Muscle of leg (tissue), 11 donors: ENCODE data around the gene ATP6V0D1. TPM values are rescaled to one million over a fixed set of nuclear protein-coding genes. Genes with fewer than 3 reads are reported as not detected.

Experiments
- DNase-seq: peaks from one replicate; pipeline ENCODE4 v3.0.0; 2013
- H3K27ac ChIP-seq: one replicate; pipeline ENCODE4 v1.5.1; 2013; ENCODE audit warnings: mild to moderate bottlenecking, low read length, control low read depth
- H3K27me3 ChIP-seq: one replicate; pipeline ENCODE4 v1.6.1; 2013; ENCODE audit warnings: low read length; ENCODE audit not compliant: control insufficient read depth, insufficient read depth
- H3K36me3 ChIP-seq: one replicate; pipeline ENCODE4 v1.6.1; 2013; ENCODE audit warnings: low read length; ENCODE audit not compliant: control insufficient read depth, insufficient read depth
- H3K4me1 ChIP-seq: one replicate; pipeline ENCODE4 v1.6.1; 2013; ENCODE audit warnings: low read length; ENCODE audit not compliant: control insufficient read depth, insufficient read depth
- H3K4me3 ChIP-seq: one replicate; pipeline ENCODE4 v1.5.1; 2013; ENCODE audit warnings: low read length, control low read depth
- H3K9me3 ChIP-seq: replicated peaks from 2 replicates; pipeline ENCODE4 v1.6.1; 2013; ENCODE audit warnings: low read depth, low read length; ENCODE audit not compliant: control insufficient read depth
- WGBS: methylation state at CpG from one replicate; pipeline ENCODE4 v1.1.5; 2013; ENCODE audit warnings: missing lambda C conversion rate; ENCODE audit not compliant: insufficient coverage; 5-methylcytosine and 5-hydroxymethylcytosine counted together
- polyA plus RNA-seq, 8 donors: library from polyadenylated mRNA; unstranded; fragments of 120-200 nt; gene quantifications; one replicate each; pipeline versions ENCODE4 v1.2.1 to v1.2.3, GENCODE V29; 2013; ENCODE audit warnings: inconsistent platforms in 1 of 8, low replicate concordance in 1 of 8; ENCODE audit not compliant: insufficient read length in 8 of 8, insufficient read depth in 1 of 8
- total RNA-seq: library from RNA; stranded (reverse); fragments of 120-200 nt; gene quantifications from one replicate; pipeline ENCODE4 v1.2.4, GENCODE V29; 2013

The ATP6V0D1 gene
- total and polyA plus RNA-seq, 9 donors = 43.5 to 69.0 (median 66.2) TPM

DNA sequence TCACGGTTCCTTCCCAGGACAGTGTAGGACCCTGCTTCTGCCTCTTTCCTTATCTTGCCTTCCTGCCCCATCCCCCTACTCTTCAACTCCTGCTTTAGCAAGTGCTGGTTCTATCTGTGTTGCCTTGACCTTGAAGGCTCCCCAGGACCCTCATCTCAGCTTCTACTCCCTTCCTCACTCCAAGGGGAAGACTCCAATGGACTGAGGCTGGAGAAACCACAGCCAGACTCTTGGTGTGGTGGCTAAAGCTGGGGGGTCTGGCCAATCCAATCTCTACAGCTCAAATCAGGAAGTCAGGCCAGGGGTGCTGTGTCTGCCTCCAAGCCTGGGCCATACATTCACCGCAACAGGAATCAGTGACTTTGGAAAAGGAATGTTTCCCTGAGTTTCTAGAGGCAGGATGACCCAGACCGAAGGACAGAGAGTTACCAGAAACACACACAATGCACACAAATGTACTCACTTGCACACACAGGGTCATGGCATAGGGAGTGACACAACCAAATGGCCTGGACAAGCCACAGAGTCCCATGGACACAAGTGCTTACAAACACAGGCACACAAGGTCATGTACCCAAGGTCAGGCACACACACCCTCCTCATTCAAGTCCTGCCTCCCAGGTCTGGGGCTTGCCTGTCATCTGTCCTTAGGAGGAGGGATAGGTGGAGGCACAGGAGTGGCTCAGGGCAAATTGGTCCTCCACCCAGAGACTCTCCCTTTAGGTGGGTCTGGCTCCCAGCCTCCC, 51.7 kb downstream of the ATP6V0D1 start:
- Histone ChIP-seq H3K36me3 (no peaks in the 10 kb centered on the region), H3K27ac (no peak overlapping the region), H3K27me3 (peaks cover 50% of the 10 kb centered on the region), H3K9me3 (no peaks in the 10 kb centered on the region), H3K4me3 (no peak overlapping the region), H3K4me1 (peaks cover 72% of the 10 kb centered on the region)
- 92% methylated on average over 3 of the region's 3 CpGs for WGBS
- no peak for DNase-seq

- H3K27me3 ChIP-seq = peaks cover 48% of the 10 kb centered on the region
Observed at GRCh38 chr16:67428146-67428731, 52.7 kb downstream of the ATP6V0D1 start.

DNA sequence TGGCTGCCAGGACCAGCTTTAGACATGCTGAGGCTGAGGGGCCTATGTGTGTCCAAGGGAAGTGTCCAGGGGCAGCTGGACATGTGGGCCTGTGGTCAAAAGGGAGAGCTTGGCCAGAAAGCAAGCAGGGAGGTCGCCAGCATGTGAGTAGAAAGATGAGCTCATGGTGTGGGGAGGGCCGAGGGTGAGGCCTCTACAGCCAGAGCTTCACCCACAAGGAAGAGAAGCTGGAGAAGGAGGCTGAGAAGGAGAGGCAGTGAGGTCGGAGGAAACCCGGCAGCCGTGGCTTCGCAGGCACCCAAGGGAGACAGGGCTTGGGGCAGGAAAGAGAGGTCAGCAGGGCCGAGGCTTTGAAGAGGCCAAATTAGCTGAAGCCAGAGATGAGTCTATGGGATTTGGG, 54.0 kb downstream of the ATP6V0D1 start:
- Histone ChIP-seq H3K36me3 (no peaks in the 10 kb centered on the region), H3K27me3 (peaks cover 45% of the 10 kb centered on the region), H3K4me3 (no peak overlapping the region), H3K27ac (peak overlapping the region; percentile 62), H3K9me3 (no peaks in the 10 kb centered on the region), H3K4me1 (peaks cover 70% of the 10 kb centered on the region)
- peak; percentile 80 for DNase-seq
- 44% methylated on average over 6 of the region's 7 CpGs for WGBS

More at GRCh38 chr16:67428146-67428731, 52.7 kb downstream of the ATP6V0D1 start:
- Histone ChIP-seq H3K4me1 (peaks cover 78% of the 10 kb centered on the region), H3K9me3 (no peaks in the 10 kb centered on the region), H3K36me3 (no peaks in the 10 kb centered on the region), H3K27ac (no peak overlapping the region), H3K4me3 (no peak overlapping the region)
- WGBS = 34% methylated on average over 8 of the region's 11 CpGs
- peak; percentile 73 for DNase-seq

DNA sequence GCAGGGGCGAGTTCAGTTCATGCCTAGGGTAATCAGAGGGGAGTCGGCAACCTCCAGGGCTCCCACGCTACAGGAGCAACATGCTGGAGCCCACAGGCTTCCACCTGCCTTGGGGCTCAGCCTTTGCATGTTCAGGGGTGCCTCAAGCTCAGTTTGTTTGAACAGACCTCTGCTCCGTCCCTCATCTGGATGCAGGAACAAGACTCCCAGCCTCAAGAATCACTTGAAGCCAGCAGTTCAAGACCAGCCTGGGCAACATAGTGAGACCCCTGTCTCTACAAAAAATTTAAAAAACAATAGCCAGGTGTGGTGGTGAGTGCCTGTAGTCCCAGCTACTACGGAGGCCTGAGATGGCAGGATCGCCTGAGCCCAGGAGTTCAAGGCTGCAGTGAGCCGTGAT, 54.9 kb downstream of the ATP6V0D1 start:
- peaks cover 64% of the 10 kb centered on the region for H3K4me1 ChIP-seq
- peaks cover 39% of the 10 kb centered on the region for H3K27me3 ChIP-seq
- 78% methylated on average over 5 of the region's 7 CpGs for WGBS
- no peak for DNase-seq
- H3K4me3 ChIP-seq = no peak overlapping the region
- no peaks in the 10 kb centered on the region for H3K9me3 ChIP-seq
- peak overlapping the region; percentile 7 for H3K27ac ChIP-seq
- H3K36me3 ChIP-seq = no peaks in the 10 kb centered on the region

DNA sequence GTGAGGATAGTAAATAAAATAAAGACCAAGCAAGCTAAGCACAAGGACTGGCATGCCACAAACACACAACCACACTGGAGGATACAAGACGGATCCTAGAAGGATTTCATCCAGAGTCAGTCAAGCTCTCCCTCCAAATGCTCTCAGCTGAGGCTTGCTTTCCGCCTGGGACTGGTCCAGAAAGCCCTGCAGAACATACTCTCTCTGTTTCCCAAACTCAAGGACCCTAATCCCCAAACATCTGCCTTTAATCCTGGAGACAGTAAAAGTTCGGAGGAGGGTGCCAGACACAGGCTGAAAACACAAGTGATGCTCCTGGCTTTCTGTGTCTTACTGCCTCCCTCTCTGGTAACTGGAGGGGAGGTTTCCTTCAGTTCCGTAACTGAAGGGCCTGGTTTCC, 55.4 kb downstream of the ATP6V0D1 start:
- no CpG with 5 or more reads among the region's 4 CpGs for WGBS
- peaks cover 38% of the 10 kb centered on the region for H3K27me3 ChIP-seq

DNA sequence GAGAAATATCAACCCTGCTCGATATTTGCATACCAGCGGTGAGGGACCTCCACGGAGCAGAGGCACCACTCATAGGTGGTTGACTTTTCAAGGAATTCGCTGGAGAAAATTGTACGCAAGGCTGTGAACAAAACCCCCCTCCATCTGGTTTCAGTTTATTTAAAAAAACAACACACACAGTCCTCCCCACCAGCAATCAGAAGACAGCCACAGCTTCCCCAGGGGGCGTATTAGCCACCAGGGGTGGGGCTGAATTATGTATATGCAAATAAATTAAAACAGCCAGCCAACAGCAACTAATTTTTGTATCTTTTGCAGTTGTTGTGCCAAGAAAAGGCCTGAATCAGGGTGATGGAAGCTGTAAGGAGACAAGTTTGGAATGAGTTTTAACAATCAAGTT, 55.9 kb downstream of the ATP6V0D1 start:
- peak; percentile 71 for DNase-seq
- no CpG with 5 or more reads among the region's 6 CpGs for WGBS
- peaks cover 57% of the 10 kb centered on the region for H3K4me1 ChIP-seq
- H3K4me3 ChIP-seq = no peak overlapping the region
- H3K27ac ChIP-seq = no peak overlapping the region
- peaks cover 33% of the 10 kb centered on the region for H3K27me3 ChIP-seq
- H3K9me3 ChIP-seq = no peaks in the 10 kb centered on the region
- H3K36me3 ChIP-seq = no peaks in the 10 kb centered on the region

More for the DNA sequence above, 55.4 kb downstream of the ATP6V0D1 start:
- no peaks in the 10 kb centered on the region for H3K9me3 ChIP-seq
- DNase-seq = peak; percentile 78
- H3K27ac ChIP-seq = peak overlapping the region; percentile 42
- H3K36me3 ChIP-seq = no peaks in the 10 kb centered on the region
- no peak overlapping the region for H3K4me3 ChIP-seq
- peaks cover 62% of the 10 kb centered on the region for H3K4me1 ChIP-seq

- H3K27me3 ChIP-seq = peaks cover 25% of the 10 kb centered on the region
- H3K4me1 ChIP-seq = peaks cover 49% of the 10 kb centered on the region
- 58% methylated on average over 3 of the region's 5 CpGs for WGBS
- DNase-seq = no peak
- H3K9me3 ChIP-seq = no peaks in the 10 kb centered on the region
- H3K4me3 ChIP-seq = no peak overlapping the region
- H3K36me3 ChIP-seq = no peaks in the 10 kb centered on the region
- no peak overlapping the region for H3K27ac ChIP-seq
Observed at GRCh38 chr16:67424261-67424615, 56.7 kb downstream of the ATP6V0D1 start.

- Histone ChIP-seq H3K4me1 (peaks cover 46% of the 10 kb centered on the region), H3K36me3 (no peaks in the 10 kb centered on the region), H3K4me3 (no peak overlapping the region), H3K27me3 (peaks cover 20% of the 10 kb centered on the region), H3K9me3 (no peaks in the 10 kb centered on the region), H3K27ac (no peak overlapping the region)
- 43% methylated on average over 2 of the region's 9 CpGs for WGBS
- DNase-seq = no peak
Observed at GRCh38 chr16:67423611-67424260, 57.2 kb downstream of the ATP6V0D1 start.

DNA sequence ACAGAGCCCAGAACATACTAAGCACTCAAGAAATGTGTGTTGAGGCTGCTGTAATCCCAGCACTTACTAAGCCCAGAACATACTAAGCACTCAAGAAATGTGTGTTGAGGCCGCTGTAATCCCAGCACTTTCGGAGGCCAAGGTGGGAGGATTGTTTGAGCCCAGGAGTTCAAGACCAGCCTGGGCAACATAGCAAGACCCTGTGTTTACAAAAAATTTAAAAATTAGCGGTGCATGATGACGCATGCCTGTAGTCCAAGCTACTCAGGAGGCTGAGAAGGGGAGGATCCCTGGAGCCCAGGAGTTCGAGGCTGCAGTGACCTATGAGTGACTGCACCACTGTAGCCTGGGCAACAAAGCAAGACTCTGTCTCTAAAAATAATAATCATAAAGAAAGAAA, 57.9 kb downstream of the ATP6V0D1 start:
- Histone ChIP-seq H3K27ac (no peak overlapping the region), H3K4me3 (no peak overlapping the region), H3K36me3 (no peaks in the 10 kb centered on the region), H3K27me3 (peaks cover 13% of the 10 kb centered on the region), H3K4me1 (peaks cover 39% of the 10 kb centered on the region), H3K9me3 (no peaks in the 10 kb centered on the region)
- no peak for DNase-seq
- WGBS = 70% methylated on average over 3 of the region's 5 CpGs

GRCh38 chr16:67421030-67421429, 59.9 kb downstream of the ATP6V0D1 start:
- 50% methylated on average over 4 of the region's 4 CpGs for WGBS
- no peak overlapping the region for H3K27ac ChIP-seq
- H3K9me3 ChIP-seq = no peaks in the 10 kb centered on the region
- peaks cover 10% of the 10 kb centered on the region for H3K27me3 ChIP-seq
- no peak for DNase-seq
- H3K36me3 ChIP-seq = no peaks in the 10 kb centered on the region
- H3K4me1 ChIP-seq = peaks cover 25% of the 10 kb centered on the region
- H3K4me3 ChIP-seq = no peak overlapping the region
